Midbrain (tissue), 1 donor: ENCODE data around the gene BLNK.

Experiments
- DNase-seq: peaks from one replicate; lab custom pipeline; 2025; lab: John Stamatoyannopoulos, UW

Gene BLNK

GRCh38 chr10:96288151-96288621 lies 16.8 kb upstream of the BLNK start:
- no peak for DNase-seq

GRCh38 chr10:96287392-96288105 lies 16.2 kb upstream of the BLNK start:
- DNase-seq: no peak

GRCh38 chr10:96285331-96285752 lies 14.0 kb upstream of the BLNK start:
- DNase-seq: no peak

- no peak for DNase-seq
These were observed 12.4 kb upstream of the BLNK start for GRCh38 chr10:96283756-96284155.

- no peak for DNase-seq
These were observed 12.0 kb upstream of the BLNK start for GRCh38 chr10:96283351-96283750.

GRCh38 chr10:96281444-96282029 lies 10.2 kb upstream of the BLNK start:
- no peak for DNase-seq

GRCh38 chr10:96280859-96281258 lies 9.5 kb upstream of the BLNK start:
- no peak for DNase-seq

- no peak for DNase-seq
These were observed 7.8 kb upstream of the BLNK start for GRCh38 chr10:96279191-96279641.

- no peak for DNase-seq
These were observed 5.5 kb upstream of the BLNK start for GRCh38 chr10:96276831-96277230.

GRCh38 chr10:96276426-96276825 lies 5.1 kb upstream of the BLNK start:
- DNase-seq: no peak

- DNase-seq: peak; percentile 21
These were observed 4.5 kb upstream of the BLNK start for GRCh38 chr10:96275685-96276418.

- DNase-seq: no peak
These were observed 1.2 kb upstream of the BLNK start for GRCh38 chr10:96272316-96273280.

- DNase-seq: no peak
These were observed 798 bp downstream of the BLNK start for GRCh38 chr10:96270571-96270970.

GRCh38 chr10:96269438-96270300 lies 1.7 kb downstream of the BLNK start:
- DNase-seq: no peak

- no peak for DNase-seq
These were observed 2.9 kb downstream of the BLNK start for GRCh38 chr10:96268341-96268909.

GRCh38 chr10:96267234-96267705 lies 4.1 kb downstream of the BLNK start:
- no peak for DNase-seq

- no peak for DNase-seq
These were observed 5.1 kb downstream of the BLNK start for GRCh38 chr10:96266118-96266770.

GRCh38 chr10:96264938-96265337 lies 6.4 kb downstream of the BLNK start:
- DNase-seq: no peak

GRCh38 chr10:96263669-96264068 lies 7.7 kb downstream of the BLNK start:
- no peak for DNase-seq

GRCh38 chr10:96263176-96263575 lies 8.2 kb downstream of the BLNK start:
- no peak for DNase-seq
